Gastrocnemius medialis (tissue), 4 donors: ENCODE results near the gene KRTAP20-2. TPM values are rescaled to one million over a fixed set of nuclear protein-coding genes. Genes with fewer than 3 reads are reported as not detected.

ENCODE experiments used
- ATAC-seq, 2 donors: fragments of 150-250 bp; one replicate each; pipeline ENCODE4 v1.9.1; 2016
- DNase-seq, 2 donors: peaks; one replicate each; pipeline ENCODE4 v3.0.0-alpha.2; 2019
- H3K27ac ChIP-seq, 4 donors: fragments of 200-600 bp; sonication (generic); 1 replicate in 1 of 4; 2 replicates in 3 of 4; pipeline ENCODE4 v1.5.1; 2016 to 2018; ENCODE audit warnings: mild to moderate bottlenecking in 2 of 4, moderate library complexity in 1 of 4
- H3K27me3 ChIP-seq, 3 donors: fragments of 200-600 bp; sonication (generic) in 2 of 3; 1 replicate in 1 of 3; 2 replicates in 2 of 3; pipeline versions ENCODE4 v1.5.1 to v1.6.0; 2016 to 2019; ENCODE audit warnings: mild to moderate bottlenecking in 1 of 3, moderate library complexity in 1 of 3
- H3K36me3 ChIP-seq, 2 donors: fragments of 200-600 bp; sonication (generic) in 1 of 2; one replicate each; pipeline ENCODE4 v1.5.1; 2017 to 2018
- H3K4me1 ChIP-seq, 2 donors: fragments of 200-600 bp; sonication (generic) in 1 of 2; one replicate each; pipeline ENCODE4 v1.5.1; 2016 to 2017; ENCODE audit warnings: mild to moderate bottlenecking in 2 of 2
- H3K4me3 ChIP-seq, 4 donors: fragments of 200-600 bp; sonication (generic) in 3 of 4; 1 replicate in 1 of 4; 2 replicates in 3 of 4; pipeline ENCODE4 v1.5.1; 2016 to 2019; ENCODE audit warnings: mild to moderate bottlenecking in 2 of 4
- H3K9me3 ChIP-seq, 3 donors: fragments of 200-600 bp; sonication (generic) in 2 of 3; 1 replicate in 1 of 3; 2 replicates in 2 of 3; pipeline ENCODE4 v1.5.1; 2016 to 2019
- CTCF ChIP-seq, 5 experiments: fragments of 450-650 bp in 3 of 5; fragments of 200-600 bp in 2 of 5; sonication (generic) in 2 of 5; IDR thresholded peaks in 4 of 5; conservative IDR thresholded peaks in 1 of 5; 1 replicate in 4 of 5; 2 replicates in 1 of 5; pipeline ENCODE4 v1.5.1; 2016 to 2019; ENCODE audit warnings: antibody characterized with exemption in 5 of 5, mild to moderate bottlenecking in 3 of 5, moderate library complexity in 3 of 5
- POLR2A ChIP-seq, 2 donors: fragments of 450-650 bp; IDR thresholded peaks; one replicate each; pipeline ENCODE4 v1.6.1; 2017; ENCODE audit warnings: antibody characterized with exemption in 2 of 2, mild to moderate bottlenecking in 2 of 2, moderate library complexity in 2 of 2
- in situ Hi-C, 4 donors: fragments of 200-750 bp; cut with MboI; loops; one replicate each; pipeline versions ENCODE4 v1.15.0 to v1.8.0; 2017; ENCODE audit warnings: low sequenced_read_pairs in 4 of 4
- intact Hi-C: fragments of 100-400 bp; cut with DNase I; formaldehyde crosslinking; loops from one replicate; pipeline ENCODE4 v1.15.1; 2023; ENCODE audit warnings: low total_unique reads
- total RNA-seq, 4 donors: library from RNA; depleted of rRNA; stranded (reverse); fragments of >200 nt; gene quantifications; one replicate each; pipeline versions ENCODE4 v1.1.0 to v1.2.3, GENCODE V29; 2016

KRTAP20-2 gene
- total RNA-seq, 4 donors from 2014 or later, result not detected

- DNase-seq (no peak), ATAC-seq (no peak)
- TF ChIP-seq CTCF (IDR thresholded peaks at IDR 0.05 in 4 of 5, conservative IDR thresholded peaks at IDR 0.05 in 1 of 5) (no peak), POLR2A (IDR thresholded peaks at IDR 0.05) (no peak)
- Histone ChIP-seq H3K27ac (no peak overlapping the region), H3K4me1 (no peaks in the 10 kb centered on the region), H3K9me3 (no peaks in the 10 kb centered on the region), H3K4me3 (no peak overlapping the region), H3K27me3 (no peaks in the 10 kb centered on the region), H3K36me3 (no peaks in the 10 kb centered on the region)
- intact Hi-C loops (no loop called here), in situ Hi-C loops (no loop called here)
These were observed 6.9 kb upstream of the KRTAP20-2 start for GRCh38 chr21:30628109-30628508.

- ATAC-seq, result no peak
- TF ChIP-seq CTCF (IDR thresholded peaks at IDR 0.05 in 4 of 5, conservative IDR thresholded peaks at IDR 0.05 in 1 of 5), result no peak
- no peak for TF ChIP-seq POLR2A (IDR thresholded peaks at IDR 0.05)
- Histone ChIP-seq H3K4me1 (no peaks in the 10 kb centered on the region), H3K4me3 (no peak overlapping the region), H3K36me3 (no peaks in the 10 kb centered on the region), H3K9me3 (no peaks in the 10 kb centered on the region), H3K27ac (no peak overlapping the region), H3K27me3 (no peaks in the 10 kb centered on the region)
- intact Hi-C loops (no loop called here), in situ Hi-C loops (no loop called here)
- no peak for DNase-seq
These were observed 5.8 kb upstream of the KRTAP20-2 start for GRCh38 chr21:30629200-30629599.

GRCh38 chr21:30638686-30639085 is 3.7 kb downstream of the KRTAP20-2 start:
- Histone ChIP-seq H3K4me3 (no peak overlapping the region), H3K27me3 (no peaks in the 10 kb centered on the region), H3K36me3 (no peaks in the 10 kb centered on the region), H3K4me1 (no peaks in the 10 kb centered on the region), H3K9me3 (no peaks in the 10 kb centered on the region), H3K27ac (no peak overlapping the region)
- ATAC-seq (no peak), DNase-seq (no peak)
- intact Hi-C loops, result no loop called here
- in situ Hi-C loops, result loop anchor here in 1 of 4 donors (10.0 kb wide), 1 partner anchor 56 kb away; no protein-coding TSS in a partner anchor
- TF ChIP-seq POLR2A (IDR thresholded peaks at IDR 0.05) (no peak), CTCF (IDR thresholded peaks at IDR 0.05 in 4 of 5, conservative IDR thresholded peaks at IDR 0.05 in 1 of 5) (no peak)

GRCh38 chr21:30642564-30642963 is 7.6 kb downstream of the KRTAP20-2 start, which contains the start of gene KRTAP20-3:
KRTAP20-3 (plus strand) TSS chr21:30642864.
- intact Hi-C loops (no loop called here), in situ Hi-C loops (no loop called here)
- H3K9me3 ChIP-seq, result no peaks in the 10 kb centered on the region
- no peak within 1 kb of the TSS for H3K4me3 ChIP-seq
- TF ChIP-seq POLR2A (IDR thresholded peaks at IDR 0.05) (no peak), CTCF (IDR thresholded peaks at IDR 0.05 in 4 of 5, conservative IDR thresholded peaks at IDR 0.05 in 1 of 5) (no peak)
- H3K4me1 ChIP-seq, result no peaks in the 10 kb centered on the region
- no peak for DNase-seq
- H3K27me3 ChIP-seq, result no peaks in the 10 kb centered on the region
- no peak within 1 kb of the TSS for H3K27ac ChIP-seq
- ATAC-seq, result no peak
- no peaks in the 10 kb centered on the region for H3K36me3 ChIP-seq

GRCh38 chr21:30646904-30647414 is 12.0 kb downstream of the KRTAP20-2 start:
- Histone ChIP-seq H3K4me1 (no peaks in the 10 kb centered on the region), H3K27ac (no peak overlapping the region), H3K4me3 (no peak overlapping the region), H3K9me3 (no peaks in the 10 kb centered on the region), H3K36me3 (no peaks in the 10 kb centered on the region), H3K27me3 (no peaks in the 10 kb centered on the region)
- no peak for ATAC-seq
- intact Hi-C loops (no loop called here), in situ Hi-C loops (no loop called here)
- no peak for TF ChIP-seq POLR2A (IDR thresholded peaks at IDR 0.05)
- no peak for TF ChIP-seq CTCF (IDR thresholded peaks at IDR 0.05 in 4 of 5, conservative IDR thresholded peaks at IDR 0.05 in 1 of 5)
- no peak for DNase-seq
